AG10803 (cell line): ENCODE measurements around the gene SLC1A5.
"Not testable (repeated sequence)": the region's sequence is repeated elsewhere in the genome, so short reads cannot be mapped to it uniquely, and the experiment has no call there.

ENCODE experiments used
- DNase-seq: peaks from one replicate; pipeline ENCODE4 v3.0.0; 2010; ENCODE audit warnings: low read depth
- H3K4me3 ChIP-seq: 2 replicates; pipeline ENCODE4 v1.5.1; 2011; ENCODE audit warnings: mild to moderate bottlenecking, low read length, control low read depth
- TF ChIP-seq, protein P1 (sequence below): conservative IDR thresholded peaks from 2 replicates; pipeline ENCODE4 v1.5.1; 2011; ENCODE audit warnings: mild to moderate bottlenecking, low read length, control low read depth, inconsistent platforms

The SLC1A5 gene

DNA sequence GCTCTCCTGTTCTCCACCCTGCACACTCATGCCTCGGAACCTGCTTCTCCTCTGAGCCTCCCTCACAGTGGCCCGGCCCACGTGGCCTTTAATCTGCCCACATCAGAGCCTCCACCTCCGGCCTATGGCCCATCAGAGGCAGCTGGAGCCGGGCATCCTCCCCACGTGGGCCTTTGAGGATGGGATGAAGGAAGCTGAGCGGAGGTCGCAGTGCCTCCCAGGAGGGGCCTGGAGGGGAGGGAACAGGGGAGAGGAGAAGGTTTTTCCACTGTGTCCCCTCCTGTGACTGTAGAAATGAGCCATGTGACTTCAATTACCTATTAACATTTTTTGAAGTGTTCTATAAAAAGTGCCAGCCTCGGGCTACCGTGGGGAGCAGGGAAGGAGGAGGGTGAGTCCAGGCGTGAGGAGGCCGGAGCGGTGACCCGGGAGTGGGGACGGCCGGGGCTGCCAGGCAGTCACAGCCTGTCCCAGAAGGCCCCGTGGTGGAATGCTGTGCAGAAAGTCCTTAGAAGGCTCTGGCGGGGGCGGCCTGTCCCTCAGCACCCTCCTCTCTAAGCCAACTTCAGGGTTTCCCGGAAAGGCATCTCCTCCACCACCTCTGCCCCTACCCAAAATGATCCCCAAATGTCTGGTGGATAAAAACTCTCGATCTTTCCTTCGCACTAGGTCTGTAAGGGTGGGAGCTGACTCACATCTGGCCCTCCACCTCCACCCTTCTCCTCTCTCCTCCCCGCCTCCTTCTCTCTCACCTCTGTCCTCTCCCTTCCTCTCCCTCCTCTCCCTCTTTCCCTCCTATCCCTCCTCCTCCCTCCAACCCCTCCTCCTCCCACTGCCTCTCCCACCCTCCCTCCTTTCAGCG is 24.8 kb upstream of the SLC1A5 start:
- TF ChIP-seq, protein P1, sequence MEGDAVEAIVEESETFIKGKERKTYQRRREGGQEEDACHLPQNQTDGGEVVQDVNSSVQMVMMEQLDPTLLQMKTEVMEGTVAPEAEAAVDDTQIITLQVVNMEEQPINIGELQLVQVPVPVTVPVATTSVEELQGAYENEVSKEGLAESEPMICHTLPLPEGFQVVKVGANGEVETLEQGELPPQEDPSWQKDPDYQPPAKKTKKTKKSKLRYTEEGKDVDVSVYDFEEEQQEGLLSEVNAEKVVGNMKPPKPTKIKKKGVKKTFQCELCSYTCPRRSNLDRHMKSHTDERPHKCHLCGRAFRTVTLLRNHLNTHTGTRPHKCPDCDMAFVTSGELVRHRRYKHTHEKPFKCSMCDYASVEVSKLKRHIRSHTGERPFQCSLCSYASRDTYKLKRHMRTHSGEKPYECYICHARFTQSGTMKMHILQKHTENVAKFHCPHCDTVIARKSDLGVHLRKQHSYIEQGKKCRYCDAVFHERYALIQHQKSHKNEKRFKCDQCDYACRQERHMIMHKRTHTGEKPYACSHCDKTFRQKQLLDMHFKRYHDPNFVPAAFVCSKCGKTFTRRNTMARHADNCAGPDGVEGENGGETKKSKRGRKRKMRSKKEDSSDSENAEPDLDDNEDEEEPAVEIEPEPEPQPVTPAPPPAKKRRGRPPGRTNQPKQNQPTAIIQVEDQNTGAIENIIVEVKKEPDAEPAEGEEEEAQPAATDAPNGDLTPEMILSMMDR: no peak
- no peak overlapping the region for H3K4me3 ChIP-seq
- no peak for DNase-seq

DNA sequence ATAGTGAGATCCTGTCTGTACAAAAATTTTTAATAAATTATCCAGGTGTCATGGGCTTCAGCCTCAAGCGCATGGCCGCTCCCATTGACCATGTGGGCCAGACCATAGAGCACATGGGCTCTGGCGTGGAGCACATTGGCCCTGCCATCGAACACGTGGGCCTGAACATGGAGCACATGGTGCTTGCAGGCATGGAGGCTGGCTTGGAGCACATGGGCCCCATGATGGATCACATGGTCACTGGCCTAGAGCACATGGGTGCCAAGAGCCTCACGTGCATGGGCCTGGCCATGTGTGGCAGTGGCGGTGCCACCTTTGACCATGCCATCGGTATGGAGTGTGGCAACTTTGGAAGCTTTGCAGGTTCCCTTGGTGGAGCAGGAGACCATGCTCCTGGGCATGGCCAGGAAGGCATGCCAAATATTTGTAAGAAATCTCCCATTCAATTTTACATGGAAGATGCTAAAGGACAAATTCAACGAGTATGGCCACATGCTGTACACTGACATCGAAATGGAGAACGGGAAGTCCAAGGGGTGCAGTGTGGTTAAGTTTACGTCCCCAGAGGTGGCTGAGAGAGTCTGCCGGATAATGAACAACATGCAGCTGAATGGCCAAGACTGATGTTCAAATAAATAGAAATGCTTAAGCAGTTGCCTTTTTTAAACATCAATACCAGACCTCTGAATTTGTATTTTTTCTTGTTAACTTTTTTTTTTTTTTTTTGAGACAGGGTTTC is 21.3 kb upstream of the SLC1A5 start:
- no peak overlapping the region for H3K4me3 ChIP-seq
- TF ChIP-seq, protein P1: no peak
- no peak for DNase-seq

DNA sequence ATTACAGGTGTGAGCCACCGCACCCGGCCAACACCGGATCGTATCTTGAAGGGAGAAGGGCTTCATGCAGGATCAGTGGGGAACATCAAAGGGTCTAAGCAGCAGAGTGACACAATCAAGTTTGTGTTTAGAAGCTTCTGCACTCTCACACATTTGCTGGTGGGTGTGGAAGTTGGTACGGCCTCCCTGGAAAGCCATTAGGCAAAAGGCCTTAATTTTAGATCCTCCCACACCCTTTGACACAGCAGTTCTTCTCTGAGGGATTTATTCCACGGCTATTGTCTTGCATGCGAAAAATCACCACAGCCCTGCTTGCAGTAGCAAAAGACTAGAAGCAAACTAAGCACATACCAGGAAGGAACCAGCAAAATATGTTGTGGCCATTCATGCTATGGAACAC is 18.3 kb upstream of the SLC1A5 start:
- TF ChIP-seq, protein P1: no peak
- H3K4me3 ChIP-seq: no peak overlapping the region
- no peak for DNase-seq

DNA sequence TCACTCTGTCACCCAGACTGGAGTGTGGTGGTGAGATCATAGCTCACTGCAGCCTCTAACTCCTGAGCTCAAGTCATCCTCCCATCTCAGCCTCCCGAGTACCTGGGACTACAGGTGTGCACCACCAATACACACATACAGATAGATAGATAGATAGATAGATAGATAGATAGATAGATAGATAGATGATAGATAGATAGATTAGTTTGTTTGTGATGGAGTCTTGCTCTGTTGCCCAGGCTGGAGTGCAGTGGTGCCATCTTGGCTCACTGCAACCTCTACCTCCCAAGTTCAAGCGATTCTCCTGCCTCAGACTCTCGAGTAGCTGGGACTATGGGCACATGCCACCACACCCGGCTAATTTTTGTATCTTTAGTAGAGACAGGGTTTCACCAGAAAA is 16.0 kb upstream of the SLC1A5 start:
- not testable (repeated sequence) for H3K4me3 ChIP-seq

DNA sequence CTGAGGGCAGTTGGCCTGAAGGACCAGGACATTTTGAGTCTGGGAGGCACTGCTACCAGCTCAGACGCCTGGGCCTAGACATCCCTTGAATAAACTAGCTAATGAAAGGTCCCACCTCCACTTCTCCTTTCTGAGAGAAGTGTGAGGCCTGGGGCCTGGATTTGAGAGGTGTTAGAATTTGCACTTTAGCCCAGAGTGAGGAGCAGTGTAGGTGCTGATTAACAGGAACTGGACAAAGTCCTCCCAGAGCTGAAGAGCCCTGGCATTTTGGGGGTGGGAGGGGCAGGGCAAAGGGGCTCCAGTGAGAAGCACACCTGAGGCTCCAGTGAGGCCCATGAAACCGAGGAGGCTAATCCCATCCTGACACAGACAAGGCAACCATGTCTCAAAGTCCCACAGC is 15.2 kb upstream of the SLC1A5 start:
- DNase-seq: no peak
- TF ChIP-seq, protein P1: no peak
- no peak overlapping the region for H3K4me3 ChIP-seq

More for the DNA sequence above, 16.0 kb upstream of the SLC1A5 start:
- DNase-seq: not testable (repeated sequence)

DNA sequence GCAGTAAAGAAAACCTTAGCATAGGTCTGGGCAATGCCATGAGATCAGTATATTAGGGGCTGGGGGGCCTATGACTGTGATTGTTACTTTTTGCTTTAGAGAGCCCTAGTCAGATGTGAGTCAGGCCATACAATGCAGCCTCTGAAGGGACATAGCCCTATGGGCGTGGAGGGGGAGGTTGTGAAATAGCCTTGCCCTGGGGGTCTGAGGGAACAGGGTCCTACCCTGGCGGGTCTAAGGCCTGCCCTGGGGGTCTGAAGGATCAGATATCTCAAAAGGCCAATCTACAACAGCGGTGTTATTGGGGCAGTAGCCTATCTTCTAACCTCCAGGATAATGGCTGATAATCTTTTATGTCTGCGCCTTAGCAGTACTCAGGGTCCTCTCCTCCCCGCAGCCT is 13.8 kb upstream of the SLC1A5 start:
- DNase-seq: no peak
- TF ChIP-seq, protein P1: no peak
- no peak overlapping the region for H3K4me3 ChIP-seq

DNA sequence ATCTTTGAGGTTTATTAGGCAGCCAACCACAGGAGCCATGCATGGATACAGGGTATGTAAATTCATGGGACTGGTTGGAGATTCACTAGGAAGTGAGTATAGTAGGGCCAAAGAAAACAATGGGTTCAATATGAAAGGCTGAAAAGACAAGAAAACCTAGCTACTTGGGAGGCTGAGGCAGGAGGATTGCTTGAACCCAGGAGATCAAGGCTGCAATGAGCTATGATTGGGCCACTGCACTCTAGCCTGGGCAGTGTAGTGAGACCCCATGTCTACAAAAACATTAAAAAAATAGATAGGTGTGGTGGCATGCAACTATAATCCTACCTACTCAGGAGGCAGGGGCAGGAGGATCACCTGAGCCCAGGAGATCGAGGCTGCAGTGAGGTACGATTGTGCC is 10.3 kb upstream of the SLC1A5 start:
- DNase-seq: no peak
- H3K4me3 ChIP-seq: no peak overlapping the region
- TF ChIP-seq, protein P1: no peak
